HG03025 (cell line): ENCODE data around the gene CAPN8.
"Not testable (repeated sequence)": the region's sequence is repeated elsewhere in the genome, so short reads cannot be mapped to it uniquely, and the experiment has no call there.

Experiments used
- ATAC-seq: cut with Tn5 transposase; IDR thresholded peaks from one replicate; pipeline ENCODE4 v1.9.1; 2021; ENCODE audit warnings: mild to moderate bottlenecking, moderate library complexity; ENCODE audit not compliant: unreplicated experiment, low FRiP score

Gene CAPN8

DNA sequence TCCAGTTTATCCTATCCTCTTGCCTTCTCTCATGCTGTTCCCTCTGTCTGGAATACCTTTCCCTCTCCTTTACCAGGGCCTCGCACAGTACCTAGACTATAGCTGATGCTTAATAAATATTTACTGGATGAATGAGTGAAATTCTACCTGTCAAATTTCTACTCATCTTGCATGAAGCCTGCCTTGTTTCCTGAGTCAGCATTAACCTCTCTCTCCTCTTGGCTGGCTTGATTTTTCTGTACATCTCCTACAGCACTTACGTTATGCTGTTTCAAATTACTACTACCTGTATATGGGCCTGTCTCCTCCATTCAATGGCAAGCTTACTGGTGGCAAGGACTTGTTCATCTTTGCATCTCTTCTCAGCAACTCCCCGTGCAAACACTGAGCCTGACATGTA lies 130.8 kb downstream of the CAPN8 start:
- ATAC-seq: no peak

- no peak for ATAC-seq
Observed at GRCh38 chr1:223533708-223534107, 131.8 kb downstream of the CAPN8 start.

- no peak for ATAC-seq
Observed at GRCh38 chr1:223531742-223532341, 133.7 kb downstream of the CAPN8 start.

DNA sequence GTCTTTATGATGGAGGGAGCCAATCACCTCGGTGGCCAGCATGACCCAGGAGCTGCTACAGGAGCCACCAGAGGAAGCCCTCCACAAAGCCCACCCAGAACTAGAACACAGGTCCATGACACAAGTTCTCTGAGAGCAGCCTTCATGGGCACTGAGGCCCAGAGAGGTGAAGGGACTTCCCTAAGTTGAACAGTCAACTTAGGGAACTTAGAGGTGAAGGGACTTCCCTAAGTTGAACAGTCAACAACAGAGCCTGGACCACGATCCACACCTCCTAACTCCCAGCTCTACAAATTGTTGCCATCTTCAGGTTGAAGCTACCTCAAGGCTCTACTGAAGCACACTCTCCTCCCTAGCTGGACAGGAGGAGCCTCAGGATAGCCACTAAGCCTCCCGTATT lies 139.5 kb downstream of the CAPN8 start:
- no peak for ATAC-seq

GRCh38 chr1:223525546-223525945 lies 140.0 kb downstream of the CAPN8 start:
- no peak for ATAC-seq

DNA sequence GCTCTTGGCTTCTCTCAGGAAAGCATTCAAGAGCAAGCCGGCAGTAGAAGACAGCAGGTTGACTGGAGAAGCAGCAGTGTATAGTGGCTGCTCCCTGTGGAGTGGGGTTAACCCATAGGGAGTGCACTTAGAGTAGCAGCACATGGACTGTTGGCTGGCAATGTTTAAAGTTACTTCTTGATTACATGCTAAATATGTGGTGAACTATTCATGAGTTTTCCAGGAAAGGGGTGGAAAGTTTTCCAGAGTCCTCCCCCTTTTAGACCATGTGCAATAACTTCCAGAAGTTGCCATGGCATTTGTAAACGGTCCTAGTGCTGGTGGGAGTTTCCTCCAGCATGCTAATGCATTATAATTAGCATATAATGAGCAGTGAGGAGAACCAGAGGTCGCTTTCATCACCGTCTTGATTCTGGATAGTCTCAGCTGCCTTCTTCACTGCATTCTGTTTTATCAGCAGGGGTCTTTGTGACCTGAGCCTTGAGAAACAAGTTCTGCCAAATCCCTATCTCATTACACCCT lies 140.5 kb downstream of the CAPN8 start:
- ATAC-seq: no peak

DNA sequence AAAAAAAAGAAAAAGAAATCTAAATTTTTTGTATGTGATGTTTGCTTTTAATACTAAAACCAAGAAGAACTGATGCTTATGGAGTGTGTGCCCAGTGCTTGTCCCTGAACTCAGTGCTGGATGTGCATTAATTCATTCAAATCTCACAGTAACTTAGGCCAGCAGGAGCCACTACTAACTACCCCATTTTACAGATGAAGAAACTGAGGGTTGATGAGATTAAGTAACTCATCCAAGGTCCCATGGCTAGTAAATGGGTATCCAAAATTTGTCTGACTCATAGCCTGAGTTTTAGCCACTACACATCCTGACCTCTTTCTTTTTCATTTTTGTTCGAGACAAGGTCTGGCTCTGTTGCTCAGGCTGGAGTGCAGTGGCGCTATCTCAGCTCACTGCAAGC lies 144.4 kb downstream of the CAPN8 start:
- no peak for ATAC-seq

GRCh38 chr1:223520200-223520599 lies 145.3 kb downstream of the CAPN8 start:
- ATAC-seq: no peak

DNA sequence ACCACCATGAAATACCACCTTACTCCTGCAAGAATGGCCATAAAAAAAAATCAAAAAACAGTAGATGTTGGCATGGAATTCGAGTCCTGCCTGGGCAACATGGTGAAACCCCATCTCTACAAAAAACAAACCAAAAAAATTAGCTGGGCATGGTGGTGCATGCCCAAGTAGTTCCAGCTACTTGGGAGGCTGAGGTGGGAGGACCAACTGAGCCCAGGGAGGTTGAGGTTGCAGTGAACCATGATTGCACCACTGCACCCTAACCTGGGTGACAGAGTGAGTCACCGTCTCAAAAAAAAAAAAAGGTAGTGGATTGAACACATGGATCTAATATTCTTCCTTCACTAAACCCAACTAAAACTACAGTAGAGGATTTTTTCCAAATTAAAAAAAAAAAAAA lies 146.4 kb downstream of the CAPN8 start:
- no peak for ATAC-seq

DNA sequence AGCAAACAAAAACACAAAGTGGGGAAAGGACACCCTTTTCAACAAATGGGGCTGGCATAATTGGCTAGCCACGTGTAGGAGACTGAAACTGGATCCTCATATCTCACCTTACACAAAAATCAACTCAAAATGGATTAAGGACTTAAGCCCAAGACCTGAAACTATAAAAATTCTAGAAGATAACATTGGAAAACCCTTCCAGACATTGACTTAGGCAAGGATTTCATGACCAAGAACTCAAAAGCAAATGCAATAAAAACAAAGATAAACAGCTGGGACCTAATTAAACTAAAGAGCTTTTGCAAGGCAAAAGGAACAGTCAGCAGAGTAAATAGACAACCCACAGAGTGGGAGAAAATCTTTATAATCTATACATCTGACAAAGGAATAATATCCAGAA lies 146.9 kb downstream of the CAPN8 start:
- not testable (repeated sequence) for ATAC-seq

DNA sequence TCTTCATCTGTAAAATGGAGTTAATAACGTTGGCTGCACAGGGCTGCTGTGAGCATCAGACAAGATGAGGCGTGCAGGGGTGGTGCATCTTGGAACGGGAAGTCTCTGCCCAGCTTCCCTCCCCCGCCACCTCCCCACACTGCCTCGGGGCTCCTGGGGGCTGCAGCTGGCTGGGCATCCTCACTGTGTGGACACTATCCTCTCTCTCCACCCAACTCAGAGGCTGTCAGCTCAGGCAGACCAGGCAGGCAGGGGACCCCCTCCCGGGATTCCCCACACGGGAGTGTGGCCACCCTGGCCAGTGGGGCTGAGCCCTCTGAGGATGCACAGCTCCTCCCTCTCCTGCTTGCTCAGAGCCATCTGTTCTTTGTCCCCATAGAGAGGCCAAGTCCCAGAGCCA lies 149.6 kb downstream of the CAPN8 start:
- ATAC-seq: no peak

GRCh38 chr1:223515421-223515820 lies 150.1 kb downstream of the CAPN8 start:
- ATAC-seq: no peak

DNA sequence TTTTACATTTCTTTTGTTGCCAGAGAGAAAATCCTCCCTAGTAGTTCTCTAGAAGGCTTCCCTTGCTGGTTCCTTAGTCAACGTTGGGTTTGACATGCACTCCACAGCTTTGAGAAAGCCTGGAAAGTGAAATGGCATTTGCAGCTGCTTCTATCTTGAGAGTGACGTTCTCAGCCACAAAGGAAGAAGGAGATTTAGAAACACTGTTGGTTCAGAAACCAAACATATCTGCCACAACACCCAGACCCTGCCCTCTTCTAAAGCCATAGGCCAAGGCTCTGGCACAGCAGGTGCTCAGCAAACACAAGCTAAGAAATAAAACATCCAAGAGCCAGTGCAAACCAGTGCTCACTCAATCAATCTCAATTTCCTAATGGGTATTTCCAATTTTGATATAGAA lies 150.9 kb downstream of the CAPN8 start:
- ATAC-seq: no peak

DNA sequence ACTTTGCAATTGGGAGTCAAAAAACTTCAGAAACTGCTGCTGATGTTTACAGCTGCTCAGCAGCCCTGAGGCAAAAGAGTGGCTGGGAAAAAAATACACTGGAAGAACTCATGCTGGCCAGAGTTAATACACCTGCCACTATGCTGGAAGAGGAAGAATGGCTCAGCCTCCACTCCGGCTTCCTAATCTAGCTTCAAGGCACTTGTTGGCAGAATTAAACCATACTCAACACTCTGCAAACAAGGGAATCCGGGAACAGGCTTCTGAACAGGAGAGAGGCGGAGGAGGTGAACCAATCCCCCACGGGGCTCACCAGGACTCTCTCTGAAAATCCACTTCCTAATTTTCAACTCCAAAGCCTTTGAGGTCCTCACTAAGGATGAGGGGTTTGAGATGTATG lies 152.2 kb downstream of the CAPN8 start:
- no peak for ATAC-seq

DNA sequence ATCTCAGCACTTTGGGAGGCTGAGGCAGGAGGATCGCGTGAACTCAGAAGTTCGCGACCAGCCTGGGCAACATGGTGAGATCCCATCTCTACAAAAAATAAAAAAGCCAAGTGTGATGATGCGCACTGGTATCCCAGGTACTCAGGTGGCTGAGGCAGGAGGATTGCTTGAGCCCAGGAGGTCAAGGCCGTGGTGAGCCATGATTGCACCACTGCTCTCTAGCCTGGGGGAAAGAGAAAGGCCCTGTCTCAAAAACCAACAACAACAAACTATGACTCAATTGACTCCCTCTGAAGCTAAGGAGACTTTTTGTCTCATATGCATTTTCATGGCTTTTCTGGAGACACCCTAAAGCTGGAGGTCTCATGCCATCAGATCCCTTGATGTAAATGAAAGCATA lies 153.4 kb downstream of the CAPN8 start:
- ATAC-seq: no peak

DNA sequence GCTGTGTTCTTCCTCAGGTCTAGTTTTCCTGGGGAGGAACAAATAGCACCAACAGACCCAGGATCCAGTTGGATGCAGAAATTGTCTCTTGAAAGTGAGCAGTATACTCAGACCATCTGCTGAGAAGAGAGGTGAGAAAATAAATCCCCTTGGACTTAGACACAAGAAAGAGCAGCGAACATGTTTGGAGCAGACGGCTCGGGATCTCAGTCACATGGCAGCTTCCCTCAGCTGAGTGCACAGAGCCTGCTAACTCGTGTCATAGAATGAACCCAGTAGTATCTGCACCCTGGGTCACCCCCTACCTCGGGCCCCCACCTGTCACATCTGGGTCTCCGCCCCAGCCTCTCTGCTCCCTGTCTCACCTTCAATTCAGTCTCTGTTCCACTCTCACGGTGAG lies 156.7 kb downstream of the CAPN8 start:
- ATAC-seq: no peak

- ATAC-seq: no peak
Observed at GRCh38 chr1:223504741-223505140, 160.8 kb downstream of the CAPN8 start.

DNA sequence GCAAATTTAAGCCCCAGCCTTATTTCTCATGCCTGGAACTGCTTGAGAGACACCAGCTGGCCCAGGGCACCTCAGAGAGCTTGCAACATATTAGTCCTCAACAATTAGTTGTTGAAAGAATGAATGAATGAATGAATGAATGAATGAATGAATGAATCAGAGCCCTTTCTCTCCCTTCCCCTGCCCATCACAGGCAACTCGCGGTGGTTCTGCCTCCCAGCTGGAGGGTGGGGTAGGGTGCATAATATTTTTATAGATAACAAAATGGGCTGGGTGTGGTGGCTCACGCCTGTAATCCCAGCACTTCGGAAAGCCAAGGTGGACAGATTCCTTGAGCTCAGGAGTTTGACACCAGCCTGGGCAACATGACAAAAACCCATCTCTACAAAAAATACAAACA lies 162.2 kb downstream of the CAPN8 start:
- no peak for ATAC-seq

DNA sequence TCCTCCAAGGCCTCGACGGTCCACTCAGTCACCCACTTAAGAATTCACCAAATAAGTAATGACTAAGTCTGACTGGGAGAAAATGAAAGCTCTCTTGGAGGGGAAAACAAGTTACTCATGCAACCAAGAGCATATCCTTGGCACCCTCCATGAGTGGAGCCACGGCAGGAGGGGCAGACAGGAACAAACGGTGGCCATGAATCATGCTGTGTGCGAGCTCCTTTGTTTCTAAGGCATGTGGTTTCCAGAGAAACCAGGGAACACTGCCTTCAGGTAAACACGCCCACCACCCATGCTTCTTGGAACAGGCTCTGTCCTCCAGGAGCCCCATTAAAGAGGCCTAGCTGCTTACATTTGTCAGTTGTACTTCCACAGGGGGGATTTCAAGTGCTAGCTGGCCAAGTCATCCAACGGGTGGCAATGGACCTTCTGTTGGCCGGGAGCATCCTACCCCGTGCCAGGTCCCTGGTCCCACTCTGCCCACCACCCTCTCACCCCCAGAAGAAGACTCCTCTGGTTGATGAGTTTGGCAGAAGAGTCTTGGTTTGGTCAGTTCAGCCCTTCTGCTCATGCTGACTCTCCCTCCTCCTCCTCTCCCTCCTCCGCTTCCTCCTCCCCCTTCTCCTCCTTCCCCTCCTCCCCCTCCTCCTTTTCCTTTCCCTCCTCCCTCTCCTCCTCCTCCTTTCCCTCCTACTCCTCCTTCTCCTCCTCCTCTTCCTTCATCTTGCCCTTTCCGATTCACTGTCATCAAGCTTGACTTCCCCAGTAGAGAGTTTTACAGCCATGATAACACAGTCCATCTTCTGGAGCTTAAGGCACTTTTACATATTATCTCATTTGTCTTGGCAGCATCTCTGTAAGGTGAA lies 164.7 kb downstream of the CAPN8 start:
- no peak for ATAC-seq

DNA sequence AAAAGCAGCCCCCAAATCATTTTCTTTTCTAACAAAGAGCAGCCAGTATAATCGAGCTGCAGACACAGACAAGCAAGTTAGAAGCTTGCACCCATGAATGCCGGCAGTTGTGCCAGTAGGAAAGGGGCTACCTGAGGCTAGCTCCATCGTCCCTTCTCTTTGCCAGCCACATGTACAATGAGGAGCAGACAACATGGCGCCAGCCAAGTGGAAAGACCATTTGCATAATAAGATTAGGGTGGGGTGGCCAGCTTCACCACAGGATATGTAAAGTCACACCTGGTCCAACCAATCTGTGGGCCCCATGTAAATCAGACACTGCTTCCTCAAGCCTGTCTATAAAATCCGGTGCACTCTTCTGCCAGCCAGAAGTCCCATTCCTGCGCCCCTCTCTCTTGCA lies 168.6 kb downstream of the CAPN8 start:
- ATAC-seq: no peak

DNA sequence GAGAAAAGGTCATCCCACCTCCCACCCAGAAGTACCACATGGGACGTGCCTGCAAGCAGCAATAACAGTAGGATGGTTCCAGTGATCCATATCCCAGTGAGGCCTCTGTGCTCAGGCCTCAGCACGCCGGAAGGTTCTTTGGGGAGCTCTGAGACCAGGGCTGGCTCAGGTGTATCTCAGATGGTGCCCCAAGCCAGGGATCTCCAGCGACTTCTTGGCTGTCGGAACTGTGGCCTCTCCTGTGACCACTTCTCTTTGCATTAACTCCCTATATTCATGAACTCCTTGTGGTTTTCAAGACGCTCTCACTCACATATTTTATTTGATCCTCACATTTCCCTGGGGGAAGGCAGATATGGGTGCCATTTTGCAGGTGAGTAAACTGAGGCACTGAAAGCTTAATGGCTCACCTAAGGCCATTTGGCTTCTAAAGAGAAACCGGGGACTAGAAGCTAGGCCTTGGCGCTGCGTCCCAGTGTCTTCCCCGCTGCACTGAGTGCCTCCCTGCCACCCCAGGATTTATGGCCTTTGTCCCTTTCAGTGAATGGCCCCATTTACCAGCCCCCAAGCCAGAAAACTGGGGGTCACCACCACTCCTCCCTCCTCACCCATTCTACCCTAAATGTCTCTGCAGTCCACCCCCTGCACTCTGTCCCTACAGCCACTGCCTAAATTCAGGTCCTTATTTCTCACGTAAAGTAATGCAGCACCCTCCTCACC lies 170.4 kb downstream of the CAPN8 start:
- no peak for ATAC-seq
